ENCODE data around the gene MAPK10. TPM values are rescaled to one million over a fixed set of nuclear protein-coding genes. Genes with fewer than 3 reads are reported as not detected.
A peak's percentile ranks its signal among the peaks of the same experiment; 100 is the strongest.

The MAPK10 gene
- total RNA-seq, 1 donor from 2014 or later: 25.2 TPM

- Mint-ChIP-seq H3K9me3 (peaks cover 8% of the 10 kb centered on the region), H3K4me3 (no peak overlapping the region), H3K27ac (no peak overlapping the region), H3K36me3 (peaks cover 5% of the 10 kb centered on the region), H3K4me1 (peaks cover 5% of the 10 kb centered on the region), H3K27me3 (ENCODE audit: low read depth) (no peaks in the 10 kb centered on the region)
- no peak for DNase-seq (ENCODE audit: low spot score in 2 of 2, unreplicated experiment in 2 of 2)
- TF ChIP-seq CTCF (IDR thresholded peaks at IDR 0.05; ENCODE audit: unreplicated experiment): no peak
These were observed 396.6 kb downstream of the MAPK10 start for GRCh38 chr4:85963231-85963630.

- Mint-ChIP-seq H3K4me3 (no peak overlapping the region), H3K36me3 (peaks cover 5% of the 10 kb centered on the region), H3K9me3 (peaks cover 8% of the 10 kb centered on the region), H3K27ac (no peak overlapping the region), H3K27me3 (ENCODE audit: low read depth) (no peaks in the 10 kb centered on the region), H3K4me1 (peaks cover 2% of the 10 kb centered on the region)
- no peak for DNase-seq (ENCODE audit: low spot score in 2 of 2, unreplicated experiment in 2 of 2)
- TF ChIP-seq CTCF (IDR thresholded peaks at IDR 0.05; ENCODE audit: unreplicated experiment): no peak
These were observed 398.0 kb downstream of the MAPK10 start for GRCh38 chr4:85961887-85962286.

GRCh38 chr4:85956293-85956945 lies 403.4 kb downstream of the MAPK10 start:
- TF ChIP-seq CTCF (IDR thresholded peaks at IDR 0.05; ENCODE audit: unreplicated experiment): no peak
- Mint-ChIP-seq H3K27me3 (ENCODE audit: low read depth) (no peaks in the 10 kb centered on the region), H3K9me3 (no peaks in the 10 kb centered on the region), H3K27ac (no peak overlapping the region), H3K36me3 (no peaks in the 10 kb centered on the region), H3K4me3 (no peak overlapping the region), H3K4me1 (peaks cover 23% of the 10 kb centered on the region)
- no peak for DNase-seq (ENCODE audit: low spot score in 2 of 2, unreplicated experiment in 2 of 2)

- no peak for DNase-seq (ENCODE audit: low spot score in 2 of 2, unreplicated experiment in 2 of 2)
- no peaks in the 10 kb centered on the region for H3K36me3 Mint-ChIP-seq
- no peaks in the 10 kb centered on the region for H3K27me3 Mint-ChIP-seq (ENCODE audit: low read depth)
- peak overlapping the region; percentile 23 for H3K27ac Mint-ChIP-seq
- no peaks in the 10 kb centered on the region for H3K9me3 Mint-ChIP-seq
- H3K4me1 Mint-ChIP-seq: peaks cover 23% of the 10 kb centered on the region
- no peak overlapping the region for H3K4me3 Mint-ChIP-seq
- TF ChIP-seq CTCF (IDR thresholded peaks at IDR 0.05; ENCODE audit: unreplicated experiment): no peak
These were observed 404.1 kb downstream of the MAPK10 start for GRCh38 chr4:85955620-85956292.

- TF ChIP-seq CTCF (IDR thresholded peaks at IDR 0.05; ENCODE audit: unreplicated experiment): no peak
- H3K4me3 Mint-ChIP-seq: no peak overlapping the region
These were observed 406.2 kb downstream of the MAPK10 start for GRCh38 chr4:85953651-85954018.

More at GRCh38 chr4:85953651-85954018, 406.2 kb downstream of the MAPK10 start:
- H3K36me3 Mint-ChIP-seq: no peaks in the 10 kb centered on the region
- H3K4me1 Mint-ChIP-seq: peaks cover 23% of the 10 kb centered on the region
- no peaks in the 10 kb centered on the region for H3K27me3 Mint-ChIP-seq (ENCODE audit: low read depth)
- H3K27ac Mint-ChIP-seq: peak overlapping the region; percentile 36
- H3K9me3 Mint-ChIP-seq: no peaks in the 10 kb centered on the region
- DNase-seq (ENCODE audit: low spot score in 2 of 2, unreplicated experiment in 2 of 2): no peak
